NCI-H446 (cell line): ENCODE data around the gene GNA15.

Experiments
- DNase-seq, 2 experiments: peaks; one replicate each; lab custom pipeline; 2025; lab: John Stamatoyannopoulos, UW

GNA15 gene

GRCh38 chr19:3175781-3176714 is 40.2 kb downstream of the GNA15 start:
- peak in 1 of 2 experiments; percentile 35 for DNase-seq

GRCh38 chr19:3176715-3177501 is 41.1 kb downstream of the GNA15 start:
- no peak for DNase-seq

- DNase-seq, result no peak
These were observed 42.6 kb downstream of the GNA15 start, which contains the start of gene S1PR4 for GRCh38 chr19:3178377-3178972. TSS of gene S1PR4 (plus strand) at chr19:3178769. CDS start at chr19:3178793, 24 bp downstream.

- no peak for DNase-seq
These were observed 43.3 kb downstream of the GNA15 start for GRCh38 chr19:3178973-3179738.

GRCh38 chr19:3179739-3180293 is 44.0 kb downstream of the GNA15 start:
- DNase-seq, result no peak

- no peak for DNase-seq
These were observed 48.1 kb downstream of the GNA15 start for GRCh38 chr19:3183721-3184641.

GRCh38 chr19:3184847-3185460 is 49.1 kb downstream of the GNA15 start:
- peak in 1 of 2 experiments; percentile 88 for DNase-seq

GRCh38 chr19:3185461-3186159 is 49.8 kb downstream of the GNA15 start, which contains the start of gene NCLN:
TSS of gene NCLN (plus strand) at chr19:3185930. CDS start at chr19:3186031, 101 bp downstream.
- peak; percentile 98 to 99 for DNase-seq

- no peak for DNase-seq
These were observed 50.4 kb downstream of the GNA15 start for GRCh38 chr19:3186160-3186688.

GRCh38 chr19:3186891-3187661 is 51.2 kb downstream of the GNA15 start:
- DNase-seq, result no peak

- no peak for DNase-seq
These were observed 52.1 kb downstream of the GNA15 start for GRCh38 chr19:3187662-3188511.

- DNase-seq, result no peak
These were observed 53.1 kb downstream of the GNA15 start for GRCh38 chr19:3188627-3189596.

- DNase-seq, result no peak
These were observed 54.1 kb downstream of the GNA15 start for GRCh38 chr19:3189702-3190469.

GRCh38 chr19:3190470-3190770 is 54.6 kb downstream of the GNA15 start:
- DNase-seq, result no peak
